Panc1 (cell line): ENCODE results near the gene OPN1LW. TPM values are rescaled to one million over a fixed set of nuclear protein-coding genes. Genes with fewer than 3 reads are reported as not detected.

ENCODE experiments used
- ATAC-seq: fragments of 200-7000 bp; cut with Tn5 transposase; 2 replicates; pipeline ENCODE4 v1.9.1; 2020; ENCODE audit warnings: mild to moderate bottlenecking, moderate library complexity
- BruUV-seq: library from RNA; stranded (reverse); fragments of 400-500 nt; replicated peaks from 2 replicates; lab custom pipeline; 2021; lab: Mats Ljungman, UMichigan
- CTCF ChIA-PET: fragments of 300-600 bp; sonication (Branson Sonifier 250); formaldehyde crosslinking; loops from one replicate; lab custom pipeline; 2022; ENCODE audit warnings: antibody characterized with exemption; lab: Charles Lee
- POLR2A ChIA-PET: fragments of 300-600 bp; sonication (Branson Sonifier 250); formaldehyde crosslinking; loops from one replicate; lab custom pipeline; 2022; ENCODE audit warnings: antibody characterized with exemption; lab: Charles Lee
- DNase-seq: peaks from one replicate; pipeline ENCODE4 v3.0.0-alpha.2; 2010; ENCODE audit warnings: low read depth, low spot score
- H3K27ac ChIP-seq: 2 replicates; pipeline ENCODE4 v1.5.1; 2011; ENCODE audit warnings: mild to moderate bottlenecking, low read length, inconsistent platforms
- H3K27me3 ChIP-seq: fragments of 200-500 bp; sonication (Bioruptor generic); 2 replicates; pipeline ENCODE4 v1.6.0; 2014; ENCODE audit warnings: low read length, inconsistent platforms; ENCODE audit not compliant: control insufficient read depth, insufficient read depth
- H3K36me3 ChIP-seq: fragments of 200-500 bp; sonication (Bioruptor generic); 2 replicates; pipeline ENCODE4 v1.5.1; 2014; ENCODE audit warnings: inconsistent platforms, mild to moderate bottlenecking, low read length, moderate library complexity; ENCODE audit not compliant: control insufficient read depth, insufficient read depth
- H3K4me1 ChIP-seq: 2 replicates; pipeline ENCODE4 v1.5.1; 2011; ENCODE audit warnings: inconsistent platforms, mild to moderate bottlenecking, low read length, moderate library complexity; ENCODE audit not compliant: control insufficient read depth, insufficient read depth
- H3K4me3 ChIP-seq, 2 experiments: 2 replicates each; pipeline ENCODE4 v1.5.1; 2011 to 2012; ENCODE audit warnings: low read depth in 2 of 2, low read length in 2 of 2, mild to moderate bottlenecking in 2 of 2, inconsistent platforms in 1 of 2, moderate library complexity in 1 of 2
- H3K9me3 ChIP-seq: fragments of 200-500 bp; sonication (Bioruptor generic); 2 replicates; pipeline ENCODE4 v1.5.1; 2014; ENCODE audit warnings: low read depth, mild to moderate bottlenecking, inconsistent platforms, low read length, moderate library complexity; ENCODE audit not compliant: control insufficient read depth, insufficient read depth
- CTCF ChIP-seq: fragments of 450-650 bp; IDR thresholded peaks from 2 replicates; pipeline ENCODE4 v1.5.1; 2017; ENCODE audit warnings: mild to moderate bottlenecking
- POLR2AphosphoS5 ChIP-seq: IDR thresholded peaks from 2 replicates; pipeline ENCODE4 v1.6.1; 2012; ENCODE audit warnings: mild to moderate bottlenecking, low read depth, low read length, moderate library complexity
- REST ChIP-seq, 2 experiments: IDR thresholded peaks; 2 replicates each; pipeline ENCODE4 v1.6.1; 2011 to 2012; ENCODE audit warnings: low read depth in 2 of 2, control low read depth in 1 of 2, low read length in 1 of 2, mild to moderate bottlenecking in 1 of 2, moderate library complexity in 1 of 2; ENCODE audit not compliant: insufficient read depth in 1 of 2
- SIN3A ChIP-seq: IDR thresholded peaks from 2 replicates; pipeline ENCODE4 v1.6.1; 2012; ENCODE audit warnings: low read depth, mild to moderate bottlenecking, low read length, moderate library complexity, borderline replicate concordance; ENCODE audit not compliant: insufficient read depth
- TCF7L2 ChIP-seq: IDR thresholded peaks from 2 replicates; pipeline ENCODE4 v1.6.1; 2011; ENCODE audit warnings: mild to moderate bottlenecking, low read depth, low read length, inconsistent platforms
- in situ Hi-C: cut with HindIII; loops from 2 replicates; pipeline ENCODE4 v1.10.0; 2016; ENCODE audit warnings: low sequenced_read_pairs, low pct_unique_long_range_greater_than_20kb
- intact Hi-C: fragments of 100-400 bp; cut with micrococcal nuclease; formaldehyde crosslinking; loops from one replicate; pipeline ENCODE4 v1.10.0; 2022; ENCODE audit not compliant: unreplicated experiment
- total RNA-seq: library from RNA; stranded (reverse); gene quantifications from one replicate; pipeline ENCODE4 v1.2.1, GENCODE V29; 2021; ENCODE audit not compliant: unreplicated experiment

Gene OPN1LW
- total RNA-seq, 1 experiment from 2014 or later, result not detected

- Histone ChIP-seq H3K36me3 (no peaks in the 10 kb centered on the region), H3K4me1 (no peaks in the 10 kb centered on the region), H3K27ac (no peak overlapping the region), H3K27me3 (no peaks in the 10 kb centered on the region; the same call in 1 of the 2 replicates), H3K4me3 (no peak overlapping the region), H3K9me3 (no peaks in the 10 kb centered on the region)
- ChIA-PET CTCF (no interaction called here), POLR2A (no interaction called here)
- no peak for ATAC-seq
- in situ Hi-C loops, result no loop called here
- BruUV-seq, result no TSS peak
- intact Hi-C loops, result no loop called here
- no peak for TF ChIP-seq REST (IDR thresholded peaks at IDR 0.05; ENCODE audit: insufficient read depth in 1 of 2, low read depth in 2 of 2, low read length in 1 of 2)
- no peak for DNase-seq
Measured at GRCh38 chrX:154113729-154114128, 30.3 kb upstream of the OPN1LW start.

- ChIA-PET POLR2A (no interaction called here), CTCF (no interaction called here)
- no peaks in the 10 kb centered on the region for H3K9me3 ChIP-seq
- H3K4me3 ChIP-seq, result no peak overlapping the region
- no peaks in the 10 kb centered on the region; the same call in 1 of the 2 replicates for H3K27me3 ChIP-seq
- TF ChIP-seq POLR2AphosphoS5 (no peak), CTCF (no peak), TCF7L2 (no peak), SIN3A (no peak), REST (IDR thresholded peaks at IDR 0.05; ENCODE audit: insufficient read depth in 1 of 2, low read depth in 2 of 2, low read length in 1 of 2) (no peak)
- no TSS peak for BruUV-seq
- in situ Hi-C loops, result no loop called here
- no peaks in the 10 kb centered on the region for H3K4me1 ChIP-seq
- intact Hi-C loops, result no loop called here
- H3K36me3 ChIP-seq, result no peaks in the 10 kb centered on the region
- H3K27ac ChIP-seq, result no peak overlapping the region
- no peak for DNase-seq
- no peak for ATAC-seq
Measured at GRCh38 chrX:154114652-154115051, 29.4 kb upstream of the OPN1LW start.
